ENCODE measurements around the gene EMILIN2.

Gene EMILIN2

GRCh38 chr18:2954869-2955645 is 108.3 kb downstream of the EMILIN2 start:
- DNase-seq (ENCODE audit: low spot score) = no peak

GRCh38 chr18:2956056-2956455 is 109.2 kb downstream of the EMILIN2 start:
- DNase-seq (ENCODE audit: low spot score) = peak; percentile 43

- peak; percentile 76 for DNase-seq (ENCODE audit: low spot score)
Observed at GRCh38 chr18:2958819-2959298, 112.1 kb downstream of the EMILIN2 start.

GRCh38 chr18:2959341-2959740 is 112.5 kb downstream of the EMILIN2 start:
- DNase-seq (ENCODE audit: low spot score) = no peak

- no peak for DNase-seq (ENCODE audit: low spot score)
Observed at GRCh38 chr18:2960983-2961696, 114.3 kb downstream of the EMILIN2 start.

- DNase-seq (ENCODE audit: low spot score) = no peak
Observed at GRCh38 chr18:2961821-2962220, 115.0 kb downstream of the EMILIN2 start.

GRCh38 chr18:2963048-2963447 is 116.2 kb downstream of the EMILIN2 start:
- DNase-seq (ENCODE audit: low spot score) = peak; percentile 64

GRCh38 chr18:2964361-2965010 is 117.7 kb downstream of the EMILIN2 start:
- no peak for DNase-seq (ENCODE audit: low spot score)

Data from CD4-positive, alpha-beta T cell treated with Interleukin-15 for 4 hours (primary cell).